Adrenal gland (tissue), 12 donors: ENCODE results near the gene POLR1G. TPM values are rescaled to one million over a fixed set of nuclear protein-coding genes. Genes with fewer than 3 reads are reported as not detected.

ENCODE experiments used
- DNase-seq, 7 donors: peaks; one replicate each; pipeline ENCODE4 v3.0.0-alpha.2; 2019 to 2020
- H3K27ac ChIP-seq, 5 donors: fragments of 200-600 bp; sonication (generic) in 4 of 5; 1 replicate in 3 of 5; 2 replicates in 2 of 5; pipeline versions ENCODE4 v1.5.1 to v1.8.0; 2016 to 2020; ENCODE audit warnings: mild to moderate bottlenecking in 1 of 5
- H3K27me3 ChIP-seq: fragments of 200-600 bp; 2 replicates; pipeline ENCODE4 v1.8.0; 2021
- H3K36me3 ChIP-seq, 2 donors: fragments of 200-600 bp; replicated peaks in 1 of 2; 1 replicate in 1 of 2; 2 replicates in 1 of 2; pipeline versions ENCODE4 v1.5.1 to v1.8.0; 2018 to 2022
- H3K4me1 ChIP-seq, 2 donors: fragments of 200-600 bp; replicated peaks in 1 of 2; 1 replicate in 1 of 2; 2 replicates in 1 of 2; pipeline versions ENCODE4 v1.5.1 to v1.8.0; 2018 to 2021
- H3K4me3 ChIP-seq, 4 donors: fragments of 200-600 bp; sonication (generic) in 3 of 4; one replicate each; pipeline ENCODE4 v1.5.1; 2016 to 2018
- H3K9me3 ChIP-seq, 3 donors: fragments of 200-600 bp; sonication (generic) in 1 of 3; replicated peaks in 1 of 3; 1 replicate in 2 of 3; 2 replicates in 1 of 3; pipeline versions ENCODE4 v1.5.1 to v1.8.0; 2016 to 2021
- POLR2A ChIP-seq, 2 donors: fragments of 450-650 bp; IDR thresholded peaks; one replicate each; pipeline ENCODE4 v1.6.1; 2017; ENCODE audit warnings: antibody characterized with exemption in 2 of 2, mild to moderate bottlenecking in 2 of 2, moderate library complexity in 1 of 2
- WGBS, 4 donors: extraction: QIAGEN DNeasy Blood & Tissue Kit in 2 of 4; methylation state at CpG; one replicate each; pipeline versions ENCODE4 v1.1.5 to v1.1.7; 2013 to 2017; 5-methylcytosine and 5-hydroxymethylcytosine counted together
- intact Hi-C, 2 donors: fragments of 100-400 bp; cut with DNase I; formaldehyde crosslinking; loops; one replicate each; pipeline versions ENCODE4 v1.14.1 to v1.15.0; 2022 to 2023
- polyA plus RNA-seq, 3 donors: library from polyadenylated mRNA; stranded (reverse); fragments of 200-250 nt in 2 of 3; fragments of 350-450 nt in 1 of 3; fragmentation: Illumina TruSeq in 1 of 3; extraction: RNeasy Lipid Tissue Mini Kit (QIAGEN cat#74804) in 1 of 3; gene quantifications; one replicate each; pipeline ENCODE4 v1.2.3, GENCODE V29; 2013 to 2014
- total RNA-seq, 9 donors: library from RNA; depleted of rRNA in 4 of 9; stranded (reverse); fragments of >200 nt in 4 of 9; fragments of 120-200 nt in 1 of 9; fragmentation: NEBNext Ultra II Directional in 1 of 9; extraction: Animal tissue kit (Norgen Biotek cat#: 25700) in 1 of 9; gene quantifications; one replicate each; pipeline versions ENCODE4 v1.1.0 to v1.2.4, GENCODE V29; 2013 to 2023
- TF ChIP-seq, protein P1 (sequence below), 6 experiments: fragments of 450-650 bp in 4 of 6; fragments of 200-600 bp in 2 of 6; sonication (generic) in 1 of 6; IDR thresholded peaks; 1 replicate in 5 of 6; 2 replicates in 1 of 6; pipeline versions ENCODE4 v1.5.1 to v1.8.0; 2016 to 2021; ENCODE audit warnings: antibody characterized with exemption in 6 of 6, mild to moderate bottlenecking in 2 of 6, moderate library complexity in 1 of 6
- donor health status: healthy with polysubstance abuse.
- donor health status: Bipolar disorder and iron deficiency.
- donor health status: DM: yes; HTN: yes; CAD: no.
- donor health status: DM: no; HTN: no; CAD: no.
- donor health status: DM: no; HTN: no; CAD: no.
- donor health status: DM: yes; HTN: yes; CAD: no.

The POLR1G gene
- total and polyA plus RNA-seq, 12 donors: 3.1 to 11.3 (median 6.7) TPM

DNA sequence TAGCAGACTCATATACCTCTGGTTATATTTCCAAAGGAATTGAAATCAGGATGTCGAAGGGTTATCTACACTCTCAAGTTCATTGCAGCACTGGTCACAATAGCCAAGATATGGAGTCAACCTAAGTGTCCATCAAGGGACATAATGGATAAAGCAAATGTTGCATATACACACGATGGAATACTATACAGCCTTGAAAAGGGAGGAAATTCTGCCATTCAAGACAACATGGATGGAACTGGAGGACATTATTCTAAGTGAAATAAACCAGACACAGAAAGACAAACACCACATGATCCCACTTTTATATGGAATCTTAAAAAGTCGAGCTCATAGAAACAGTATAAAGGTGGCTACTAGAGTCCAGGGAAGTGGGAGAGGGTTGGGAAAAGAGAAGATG is 30.9 kb downstream of the POLR1G start:
- H3K27ac ChIP-seq: no peak overlapping the region
- TF ChIP-seq, protein P1, sequence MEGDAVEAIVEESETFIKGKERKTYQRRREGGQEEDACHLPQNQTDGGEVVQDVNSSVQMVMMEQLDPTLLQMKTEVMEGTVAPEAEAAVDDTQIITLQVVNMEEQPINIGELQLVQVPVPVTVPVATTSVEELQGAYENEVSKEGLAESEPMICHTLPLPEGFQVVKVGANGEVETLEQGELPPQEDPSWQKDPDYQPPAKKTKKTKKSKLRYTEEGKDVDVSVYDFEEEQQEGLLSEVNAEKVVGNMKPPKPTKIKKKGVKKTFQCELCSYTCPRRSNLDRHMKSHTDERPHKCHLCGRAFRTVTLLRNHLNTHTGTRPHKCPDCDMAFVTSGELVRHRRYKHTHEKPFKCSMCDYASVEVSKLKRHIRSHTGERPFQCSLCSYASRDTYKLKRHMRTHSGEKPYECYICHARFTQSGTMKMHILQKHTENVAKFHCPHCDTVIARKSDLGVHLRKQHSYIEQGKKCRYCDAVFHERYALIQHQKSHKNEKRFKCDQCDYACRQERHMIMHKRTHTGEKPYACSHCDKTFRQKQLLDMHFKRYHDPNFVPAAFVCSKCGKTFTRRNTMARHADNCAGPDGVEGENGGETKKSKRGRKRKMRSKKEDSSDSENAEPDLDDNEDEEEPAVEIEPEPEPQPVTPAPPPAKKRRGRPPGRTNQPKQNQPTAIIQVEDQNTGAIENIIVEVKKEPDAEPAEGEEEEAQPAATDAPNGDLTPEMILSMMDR (IDR thresholded peaks at IDR 0.05): no peak
- TF ChIP-seq POLR2A (IDR thresholded peaks at IDR 0.05): no peak
- DNase-seq: no peak
- 76 to 87% (median 80%) methylated on average over 3 of the region's 3 CpGs for WGBS, 4 donors
- intact Hi-C loops: no loop called here
- no peak overlapping the region for H3K4me3 ChIP-seq
- no peaks in the 10 kb centered on the region for H3K27me3 ChIP-seq
- H3K36me3 ChIP-seq: no peaks in the 10 kb centered on the region
- H3K4me1 ChIP-seq: peaks cover 0 to 6% of the 10 kb centered on the region in 2 donors
- H3K9me3 ChIP-seq: no peaks in the 10 kb centered on the region

DNA sequence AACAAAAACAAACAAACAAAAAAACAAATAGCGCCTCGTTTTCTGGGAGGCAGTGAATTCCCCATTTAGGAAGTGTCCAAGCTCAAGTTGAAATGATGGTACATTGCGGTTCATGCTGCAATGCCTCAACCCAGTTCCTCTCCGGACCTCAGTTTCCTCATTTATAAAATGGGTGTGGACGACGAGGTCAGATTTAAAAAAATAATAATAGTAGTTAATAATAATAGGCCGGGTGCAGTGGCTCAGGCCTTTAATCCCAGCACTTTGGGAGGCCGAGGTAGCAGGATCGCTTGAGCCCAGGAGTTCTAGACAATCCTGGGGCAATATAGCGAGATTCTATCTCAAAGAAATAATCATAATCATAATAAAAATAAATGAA is 32.7 kb downstream of the POLR1G start:
- TF ChIP-seq, protein P1 (IDR thresholded peaks at IDR 0.05): no peak
- TF ChIP-seq POLR2A (IDR thresholded peaks at IDR 0.05): no peak
- H3K27ac ChIP-seq: peak overlapping the region in 3 of 5 donors; percentile 88 to 96 (median 88)
- no peaks in the 10 kb centered on the region for H3K9me3 ChIP-seq
- H3K4me3 ChIP-seq: peak overlapping the region in 1 of 4 donors; percentile 83
- WGBS, 4 donors: 29 to 32% (median 31%) methylated on average over 10 of the region's 10 CpGs
- peaks cover 13 to 14% of the 10 kb centered on the region in 2 donors for H3K4me1 ChIP-seq
- no peak for DNase-seq
- no peaks in the 10 kb centered on the region for H3K36me3 ChIP-seq
- intact Hi-C loops: loop anchor here in 1 of 2 donors (2.0 kb wide), 1 partner anchor 38 kb away; no protein-coding TSS in a partner anchor
- no peaks in the 10 kb centered on the region for H3K27me3 ChIP-seq

DNA sequence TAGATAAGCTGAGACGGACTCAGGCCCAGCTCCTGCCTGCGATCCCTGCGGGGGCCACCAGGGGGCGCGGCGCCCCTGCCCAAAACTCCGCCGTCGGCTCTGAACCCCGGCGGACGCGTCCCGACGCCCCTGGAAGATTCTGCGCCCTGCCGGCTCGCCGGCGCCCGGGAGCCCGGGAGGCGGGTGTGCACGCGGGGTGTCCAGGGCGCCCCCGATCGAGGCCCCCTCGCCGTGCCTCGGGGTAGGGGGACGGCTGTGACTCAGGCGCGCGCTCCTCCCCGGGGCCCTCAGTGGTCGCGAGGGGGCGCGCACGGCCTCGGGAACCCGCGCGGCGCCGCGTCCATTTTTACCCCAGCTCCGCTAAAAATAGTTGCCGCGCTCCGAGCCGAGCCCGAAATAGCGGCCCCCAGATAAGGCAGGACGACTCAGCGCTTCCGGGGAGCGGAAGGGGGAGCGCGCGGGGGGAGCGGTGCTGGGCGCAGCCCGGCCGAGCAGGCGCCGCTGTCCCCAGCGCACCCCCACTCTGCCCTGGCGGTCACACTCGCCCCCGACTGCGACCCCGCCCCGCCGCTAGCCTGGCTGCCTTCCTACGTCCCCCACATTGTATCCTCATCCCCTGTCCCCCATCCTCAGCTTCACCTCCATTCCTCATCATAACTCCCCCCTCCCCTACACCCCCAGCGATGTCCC is 33.3 kb downstream of the POLR1G start:
- WGBS, 4 donors: 0 to 1% (median 1%) methylated on average over 9 to 75 of the region's 78 CpGs
- DNase-seq: peak; percentile 85 to 91 (median 87)
- no peaks in the 10 kb centered on the region for H3K27me3 ChIP-seq

DNA sequence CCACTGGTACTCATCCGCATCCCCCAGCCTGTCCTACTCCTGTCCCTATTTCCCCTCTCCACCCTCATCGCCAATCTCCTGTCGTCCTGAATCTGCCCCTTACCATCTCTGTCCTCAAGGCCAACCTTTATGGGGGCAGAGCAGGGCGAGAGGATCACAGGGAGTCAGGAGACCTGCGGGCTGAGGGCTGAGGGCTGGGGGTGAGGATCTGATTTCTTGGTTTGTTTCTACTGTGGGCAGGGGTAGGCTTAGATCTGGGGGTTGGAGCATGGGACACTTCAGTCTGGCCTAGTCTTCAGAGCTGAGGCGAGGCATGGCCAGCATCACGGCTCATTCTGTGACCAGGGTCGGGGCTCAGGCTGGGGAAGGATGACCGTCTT is 33.8 kb downstream of the POLR1G start:
- Histone ChIP-seq H3K27ac (peak overlapping the region in 4 of 5 donors; percentile 88 to 96 (median 92)), H3K27me3 (no peaks in the 10 kb centered on the region), H3K36me3 (no peaks in the 10 kb centered on the region), H3K4me1 (peaks cover 17 to 21% of the 10 kb centered on the region in 2 donors), H3K9me3 (no peaks in the 10 kb centered on the region), H3K4me3 (peak overlapping the region in 1 of 4 donors; percentile 83)
- no peak for DNase-seq
- TF ChIP-seq, protein P1 (IDR thresholded peaks at IDR 0.05): no peak
- no peak for TF ChIP-seq POLR2A (IDR thresholded peaks at IDR 0.05)
- 47 to 64% (median 52%) methylated on average over 5 to 9 of the region's 9 CpGs for WGBS, 4 donors
- intact Hi-C loops: loop anchor here in 1 of 2 donors (5.0 kb wide), 1 partner anchor 37 kb away; no protein-coding TSS in a partner anchor

More for the DNA sequence above, 33.3 kb downstream of the POLR1G start:
- Histone ChIP-seq H3K4me3 (peak overlapping the region in 2 of 4 donors; percentile 45 to 83), H3K9me3 (no peaks in the 10 kb centered on the region), H3K27ac (peak overlapping the region in 4 of 5 donors; percentile 88 to 96 (median 92)), H3K4me1 (peaks cover 17 to 19% of the 10 kb centered on the region in 2 donors), H3K36me3 (no peaks in the 10 kb centered on the region)
- TF ChIP-seq, protein P1 (IDR thresholded peaks at IDR 0.05): peak; percentile 95 to 100 (median 97)
- peak; percentile 23 to 34 for TF ChIP-seq POLR2A (IDR thresholded peaks at IDR 0.05)
- intact Hi-C loops: loop anchor here (2.0 to 5.0 kb wide), 2 partner anchors 37 to 38 kb away; no protein-coding TSS in a partner anchor
